HG03378 (cell line): ENCODE data around the gene WBP2NL.

Experiments
- ATAC-seq: cut with Tn5 transposase; IDR thresholded peaks from one replicate; pipeline ENCODE4 v1.9.1; 2021; ENCODE audit warnings: mild to moderate bottlenecking, moderate library complexity; ENCODE audit not compliant: unreplicated experiment

WBP2NL gene

GRCh38 chr22:42025421-42025820 is 26.8 kb downstream of the WBP2NL start:
- no peak for ATAC-seq

GRCh38 chr22:42026705-42027104 is 28.1 kb downstream of the WBP2NL start:
- ATAC-seq = no peak

DNA sequence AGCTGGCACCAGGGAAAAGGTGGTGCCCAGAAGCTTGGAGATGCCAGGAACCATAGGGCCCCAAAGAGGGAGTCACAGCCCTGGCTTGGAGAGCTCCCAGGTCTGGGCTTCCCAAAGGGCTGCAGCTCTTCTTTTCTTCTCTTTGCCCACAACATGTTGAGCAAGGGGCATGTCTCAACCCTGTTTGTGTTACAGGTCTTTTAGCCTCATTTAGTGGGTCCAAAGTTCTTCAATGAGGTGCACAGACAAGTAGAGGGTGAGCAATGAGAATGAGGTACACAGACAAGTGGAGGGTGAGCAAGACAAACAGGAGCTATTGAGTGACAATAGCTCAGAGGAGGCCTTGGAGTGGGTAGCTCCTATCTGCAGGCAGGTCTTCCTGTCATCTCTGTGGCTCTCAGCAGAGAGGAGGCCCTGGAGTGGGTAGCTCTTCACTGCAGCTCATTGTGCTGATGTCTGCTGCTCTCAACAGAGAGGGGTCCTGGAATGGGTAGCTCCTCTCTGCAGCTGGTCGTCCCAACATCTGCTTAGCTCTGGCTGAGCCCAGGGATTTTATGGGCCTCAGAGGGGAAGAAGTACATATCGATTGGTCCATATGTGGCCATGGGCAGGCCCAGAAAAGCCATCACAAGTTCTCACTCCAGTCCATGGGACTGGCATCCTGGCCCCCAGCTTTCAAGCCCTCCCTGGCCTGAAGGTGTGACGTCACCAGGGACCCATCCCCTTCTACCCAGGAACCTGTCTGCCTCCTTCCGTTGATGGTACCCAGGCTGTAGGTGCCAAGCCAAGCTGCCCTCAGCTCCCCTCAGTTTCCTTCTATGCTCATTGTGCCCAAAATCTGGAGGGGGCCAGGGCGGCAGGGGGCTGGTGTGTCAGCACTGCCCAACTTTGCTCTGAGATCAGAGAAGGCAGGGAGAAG is 34.9 kb downstream of the WBP2NL start:
- ATAC-seq = no peak

DNA sequence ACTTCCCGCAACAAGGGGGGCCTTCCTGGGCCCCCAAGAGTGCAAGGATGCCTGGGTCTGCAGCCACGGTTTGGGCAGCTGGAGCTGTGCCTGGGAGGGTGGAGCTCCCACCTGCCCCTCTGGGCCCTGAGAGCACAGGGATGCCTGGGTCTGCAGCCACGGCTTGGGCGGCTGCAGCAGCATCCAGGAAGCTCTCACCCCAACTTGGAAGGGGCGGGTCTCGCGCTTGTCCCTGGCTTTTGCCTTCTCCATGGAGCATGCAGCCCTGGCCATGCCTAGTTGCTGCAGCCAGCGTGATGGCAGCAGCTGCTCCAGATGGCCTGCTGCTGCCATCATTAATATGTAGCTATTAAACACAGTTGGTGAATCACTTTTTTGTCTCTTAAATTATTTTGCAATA is 36.7 kb downstream of the WBP2NL start:
- no peak for ATAC-seq

DNA sequence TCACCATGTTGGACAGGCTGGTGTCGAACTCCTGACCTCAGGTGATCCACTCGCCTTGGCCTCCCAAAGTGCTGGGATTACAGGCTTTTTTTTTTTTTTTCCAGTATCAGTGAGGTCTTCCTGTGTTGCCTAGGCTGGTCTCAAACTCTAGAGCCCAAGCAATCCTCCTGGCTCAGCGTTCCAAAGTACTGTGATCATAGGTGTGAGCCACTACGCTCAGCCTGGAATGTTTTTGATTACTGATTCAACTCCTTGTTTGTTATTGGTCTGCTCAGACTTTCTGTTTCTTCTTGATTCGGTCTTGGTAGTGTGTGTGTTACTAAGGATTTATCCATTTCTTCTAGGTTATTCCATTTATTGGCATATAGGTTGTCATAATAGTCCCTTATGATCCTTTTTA is 40.7 kb downstream of the WBP2NL start:
- no peak for ATAC-seq

DNA sequence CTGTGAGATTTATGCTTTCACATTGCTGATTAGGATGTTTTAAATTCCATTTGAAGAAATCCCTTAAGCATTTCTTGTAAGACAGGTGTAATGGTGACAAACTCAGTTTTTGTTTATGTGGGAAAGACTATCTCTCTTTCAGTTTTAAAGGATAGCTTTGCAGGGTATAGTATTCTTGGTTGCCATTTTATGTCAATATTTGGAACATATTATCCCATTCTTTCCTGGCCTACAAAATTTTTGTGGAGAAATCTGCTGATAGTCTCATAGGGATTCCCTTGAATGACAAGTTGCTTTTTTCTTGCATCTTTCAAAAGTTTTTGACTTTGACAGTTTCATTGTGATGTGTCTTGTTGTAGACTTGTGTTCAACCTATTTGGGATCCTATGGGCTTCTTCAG is 43.2 kb downstream of the WBP2NL start:
- no peak for ATAC-seq

GRCh38 chr22:42050641-42051180 is 52.1 kb downstream of the WBP2NL start:
- no peak for ATAC-seq

DNA sequence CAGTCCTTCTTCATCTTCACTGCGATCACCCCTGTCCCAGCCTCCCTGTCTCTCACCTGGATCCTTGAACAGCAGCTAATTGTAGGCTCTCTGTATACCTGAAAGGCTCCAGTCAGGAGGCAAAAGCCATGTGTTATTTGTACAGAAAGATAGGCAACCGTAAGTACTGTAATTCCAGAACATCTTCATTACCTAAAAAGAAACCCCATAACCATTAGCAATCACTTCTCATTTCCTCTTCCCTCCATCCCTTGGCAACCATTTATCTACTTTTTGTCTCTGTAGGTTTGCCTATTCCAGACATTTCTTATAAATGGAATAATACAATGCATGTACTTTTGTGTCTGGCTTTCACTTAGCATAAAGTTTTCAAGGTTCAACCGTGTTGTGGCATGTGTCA is 54.2 kb downstream of the WBP2NL start:
- no peak for ATAC-seq

DNA sequence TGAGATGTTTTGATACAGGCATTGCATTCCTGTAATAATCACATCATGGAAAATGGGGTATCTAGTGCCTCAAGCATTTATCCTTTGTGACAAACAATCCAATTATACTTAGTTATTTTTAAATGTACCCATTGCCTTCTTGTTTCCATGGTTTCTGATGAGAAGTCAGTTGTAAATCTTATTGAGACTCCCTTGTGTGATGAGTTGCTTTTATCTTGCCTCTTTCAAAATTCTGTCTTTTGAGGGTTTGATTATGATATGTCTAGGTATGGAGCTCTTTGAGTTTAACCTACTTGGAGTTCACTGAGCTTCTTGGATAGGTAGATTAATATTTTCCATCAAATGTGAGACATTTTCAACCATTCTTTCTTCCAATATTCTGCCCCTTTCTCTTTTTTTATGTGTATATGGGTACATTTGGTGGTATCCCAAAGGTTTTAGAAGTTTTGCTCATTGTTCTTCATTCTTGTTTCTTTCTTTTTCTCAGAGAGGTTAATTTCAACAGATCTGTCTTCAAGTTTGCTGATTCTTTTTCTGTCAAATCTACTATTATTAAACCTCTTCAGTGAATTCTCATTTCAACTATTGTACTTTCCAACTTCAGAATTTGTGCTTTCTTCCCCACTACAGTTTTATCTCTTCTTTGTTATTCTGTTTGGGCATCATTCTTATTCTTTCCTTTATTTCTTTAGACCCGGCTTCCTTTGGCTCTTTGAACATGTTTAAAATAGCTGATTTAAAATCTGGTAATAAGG is 58.3 kb downstream of the WBP2NL start:
- no peak for ATAC-seq

GRCh38 chr22:42060489-42060888 is 61.9 kb downstream of the WBP2NL start:
- no peak for ATAC-seq

DNA sequence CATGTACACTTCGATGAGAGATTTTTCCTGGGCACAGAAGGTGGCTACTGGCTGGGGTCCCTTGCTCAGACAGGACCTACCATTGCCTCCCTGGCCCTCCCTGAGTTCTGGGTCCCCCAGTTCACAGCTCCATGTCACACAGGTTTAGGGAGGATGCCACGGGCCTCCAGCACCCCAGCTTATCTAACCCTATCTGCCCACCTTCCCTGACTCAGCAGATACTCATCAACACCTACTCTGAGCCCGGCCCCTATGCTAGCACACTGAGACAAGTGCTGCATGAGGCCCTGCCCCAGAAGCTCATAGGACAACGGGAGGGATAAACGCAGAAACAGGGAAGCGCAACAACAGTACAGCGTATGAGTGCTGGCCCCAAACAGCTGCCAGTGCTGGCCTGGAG is 62.5 kb downstream of the WBP2NL start:
- ATAC-seq = no peak

DNA sequence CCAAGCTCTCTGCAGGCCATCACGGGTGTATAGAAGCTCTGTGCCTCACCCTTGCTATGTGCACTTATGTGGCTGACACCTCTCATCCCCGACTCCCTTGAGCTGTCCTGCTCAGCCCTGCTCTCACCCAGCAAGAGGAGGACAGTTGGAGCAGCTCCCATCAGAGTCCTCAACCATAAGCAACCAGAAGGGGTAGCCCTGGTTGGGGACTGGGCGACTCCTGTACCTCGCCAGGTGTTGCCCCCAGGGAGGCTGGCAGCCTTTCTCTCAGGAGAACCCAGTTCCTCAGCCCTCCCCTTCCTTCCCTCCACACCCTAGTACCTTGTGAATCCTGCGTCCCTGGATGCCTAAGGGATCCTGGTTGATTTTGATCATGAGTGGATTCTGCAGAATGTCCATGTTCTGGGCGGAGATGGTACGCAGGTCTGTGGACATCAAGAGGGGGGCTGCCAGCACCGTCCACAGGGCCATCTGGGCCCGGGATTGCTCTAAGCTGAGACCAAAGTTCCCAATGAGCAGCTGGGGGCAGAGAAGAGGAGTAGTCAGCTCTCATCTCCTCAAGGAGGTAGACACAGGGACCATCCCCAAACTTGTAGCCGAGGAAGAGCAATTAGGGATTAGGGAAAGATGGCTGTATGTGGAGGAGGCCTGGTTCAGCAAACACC is 64.0 kb downstream of the WBP2NL start:
- ATAC-seq = no peak

- ATAC-seq = no peak
Observed at GRCh38 chr22:42064629-42065028, 66.0 kb downstream of the WBP2NL start.

DNA sequence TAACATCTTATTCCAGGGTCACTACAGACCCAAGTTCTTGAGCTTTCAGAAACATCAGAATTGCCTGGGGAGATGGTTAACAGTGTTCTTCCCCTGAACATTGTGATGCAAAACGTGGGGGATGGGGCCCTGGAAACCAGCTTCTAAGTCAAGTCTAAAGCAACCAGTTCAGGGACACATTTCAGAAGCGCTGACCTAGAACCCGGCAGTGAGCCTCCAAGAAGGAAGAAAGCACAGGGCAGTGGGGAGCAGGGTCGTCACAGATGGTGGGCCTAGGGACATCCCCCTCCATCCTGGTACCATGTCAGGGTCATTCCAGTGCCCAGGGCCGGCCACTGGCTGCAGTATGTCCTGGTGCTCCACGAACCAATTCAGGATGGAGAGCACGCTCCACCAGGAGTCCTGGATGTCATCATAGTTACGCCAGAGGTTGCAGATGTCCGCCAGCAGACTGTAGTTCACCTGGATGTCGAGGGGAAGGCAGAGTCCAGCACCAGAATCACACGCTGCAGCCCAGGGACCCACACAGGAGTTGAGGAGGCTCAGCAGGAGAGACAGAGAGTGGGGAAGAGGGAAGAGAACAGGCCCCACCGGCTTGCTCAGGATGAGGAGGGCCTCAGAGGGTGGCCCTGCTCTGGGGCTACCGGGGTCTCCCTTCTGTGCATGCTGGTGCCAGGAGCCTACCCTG is 67.0 kb downstream of the WBP2NL start:
- ATAC-seq = no peak

- ATAC-seq = no peak
Observed at GRCh38 chr22:42066126-42066761, 67.7 kb downstream of the WBP2NL start.

GRCh38 chr22:42066937-42067336 is 68.3 kb downstream of the WBP2NL start:
- ATAC-seq = no peak

GRCh38 chr22:42067671-42068251 is 69.2 kb downstream of the WBP2NL start:
- no peak for ATAC-seq

DNA sequence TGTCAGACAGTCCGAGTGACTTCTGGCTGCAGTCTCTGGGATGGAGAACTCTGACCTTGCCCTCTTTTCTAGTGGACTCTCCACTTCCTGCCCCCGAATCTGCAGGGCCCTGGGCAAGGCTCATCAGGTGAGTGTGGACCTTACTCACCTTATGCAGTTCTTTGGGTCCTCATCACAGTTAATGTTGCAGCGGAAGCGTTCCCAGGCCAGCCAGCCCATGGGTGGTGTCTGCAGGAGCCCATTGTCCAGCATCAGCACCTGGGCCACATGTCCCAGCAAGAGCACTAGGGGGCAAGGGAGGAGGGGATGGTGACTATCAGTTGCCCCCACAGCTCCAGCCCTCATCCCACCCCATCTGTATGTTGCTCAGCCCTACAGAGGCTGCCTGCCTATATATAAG is 69.7 kb downstream of the WBP2NL start:
- ATAC-seq = no peak

- ATAC-seq = peak; percentile 17
Observed at GRCh38 chr22:42069801-42070516, 71.4 kb downstream of the WBP2NL start.
